Left renal pelvis (tissue), 4 donors: Measurements from ENCODE around the gene PRM2. TPM values are rescaled to one million over a fixed set of nuclear protein-coding genes. Genes with fewer than 3 reads are reported as not detected.

Experiments
- DNase-seq, 4 donors: peaks; one replicate each; pipeline ENCODE4 v3.0.0-alpha.2; 2013; ENCODE audit warnings: low read depth in 4 of 4, low spot score in 3 of 4
- polyA plus RNA-seq, 4 donors: library from polyadenylated mRNA; unstranded; fragments of 120-200 nt; gene quantifications; one replicate each; pipeline ENCODE4 v1.2.1, GENCODE V29; 2013; ENCODE audit not compliant: insufficient read length in 4 of 4

The PRM2 gene, protein sequence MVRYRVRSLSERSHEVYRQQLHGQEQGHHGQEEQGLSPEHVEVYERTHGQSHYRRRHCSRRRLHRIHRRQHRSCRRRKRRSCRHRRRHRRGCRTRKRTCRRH
- polyA plus RNA-seq = not detected

DNA sequence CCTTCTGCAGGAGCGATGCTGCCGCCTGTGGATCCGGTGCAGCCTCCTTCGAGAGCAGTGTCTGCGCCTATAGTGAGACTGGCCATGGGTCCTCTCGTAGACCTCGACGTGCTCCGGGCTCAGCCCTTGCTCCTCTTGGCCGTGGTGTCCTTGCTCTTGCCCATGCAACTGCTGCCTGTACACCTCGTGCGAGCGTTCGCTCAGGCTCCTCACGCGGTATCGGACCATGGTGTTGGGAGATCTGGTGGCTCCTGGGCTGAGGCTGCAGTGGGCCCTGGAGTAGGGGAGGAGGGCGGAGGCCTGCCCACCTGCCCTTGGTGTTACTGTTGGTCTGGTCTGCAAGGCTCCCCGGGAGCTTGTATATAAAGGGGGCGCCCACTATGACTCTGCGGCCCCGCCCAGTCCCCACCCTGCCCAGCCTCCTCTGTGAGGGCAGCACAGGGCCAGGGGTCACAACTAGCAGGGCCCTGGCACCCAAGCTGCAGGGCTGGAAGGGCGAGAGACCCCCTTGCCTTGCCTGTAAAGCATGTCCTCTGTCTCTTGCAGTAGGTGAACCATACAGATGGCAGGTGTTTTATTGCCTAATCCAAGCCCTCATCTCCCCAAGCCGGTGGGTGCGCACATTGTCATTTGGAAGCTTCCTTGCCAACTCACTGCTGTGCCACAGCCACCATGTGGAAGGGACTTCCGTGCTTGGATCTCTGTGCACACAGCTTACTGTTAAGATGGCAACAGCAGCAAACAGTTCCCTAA lies at the start of gene PRM2:
PRM2 (minus strand) TSS at position 338 of the 753 bp plus-strand sequence; CDS start at position 228, 110 bp downstream.
- no peak for DNase-seq

DNA sequence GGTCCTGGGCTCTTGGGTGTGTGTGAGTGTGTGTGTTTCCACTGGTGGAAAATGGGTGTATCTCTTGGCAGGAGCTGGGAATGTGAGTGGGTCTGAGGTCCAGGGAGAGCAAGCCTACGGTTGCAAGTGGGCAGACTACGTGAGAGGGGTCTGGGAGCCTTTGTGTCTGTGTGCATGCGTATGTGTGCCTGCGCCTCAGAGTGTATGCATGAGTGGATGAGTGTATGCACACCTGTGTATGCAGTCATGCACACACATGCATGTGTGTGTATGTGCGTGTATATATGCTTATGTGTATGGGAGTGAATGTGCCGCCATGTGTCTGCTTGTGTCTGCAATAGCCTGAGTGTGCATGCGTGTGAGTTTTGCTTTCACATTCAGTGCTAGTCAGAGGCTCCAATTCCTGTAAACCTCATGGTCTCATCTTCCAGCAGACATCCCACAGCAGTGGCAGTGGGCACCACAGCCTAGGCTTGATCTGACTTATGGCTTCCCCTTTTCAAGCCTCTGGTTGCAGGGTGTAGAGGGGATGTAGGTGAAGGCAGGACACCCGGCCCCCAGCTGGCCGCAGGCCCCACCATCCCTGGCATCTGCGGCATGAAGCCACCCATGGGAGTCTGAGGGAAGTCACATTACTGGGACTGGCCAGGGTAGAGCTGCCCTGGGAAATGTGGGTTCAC lies 49.3 kb upstream of the PRM2 start:
- DNase-seq = no peak

DNA sequence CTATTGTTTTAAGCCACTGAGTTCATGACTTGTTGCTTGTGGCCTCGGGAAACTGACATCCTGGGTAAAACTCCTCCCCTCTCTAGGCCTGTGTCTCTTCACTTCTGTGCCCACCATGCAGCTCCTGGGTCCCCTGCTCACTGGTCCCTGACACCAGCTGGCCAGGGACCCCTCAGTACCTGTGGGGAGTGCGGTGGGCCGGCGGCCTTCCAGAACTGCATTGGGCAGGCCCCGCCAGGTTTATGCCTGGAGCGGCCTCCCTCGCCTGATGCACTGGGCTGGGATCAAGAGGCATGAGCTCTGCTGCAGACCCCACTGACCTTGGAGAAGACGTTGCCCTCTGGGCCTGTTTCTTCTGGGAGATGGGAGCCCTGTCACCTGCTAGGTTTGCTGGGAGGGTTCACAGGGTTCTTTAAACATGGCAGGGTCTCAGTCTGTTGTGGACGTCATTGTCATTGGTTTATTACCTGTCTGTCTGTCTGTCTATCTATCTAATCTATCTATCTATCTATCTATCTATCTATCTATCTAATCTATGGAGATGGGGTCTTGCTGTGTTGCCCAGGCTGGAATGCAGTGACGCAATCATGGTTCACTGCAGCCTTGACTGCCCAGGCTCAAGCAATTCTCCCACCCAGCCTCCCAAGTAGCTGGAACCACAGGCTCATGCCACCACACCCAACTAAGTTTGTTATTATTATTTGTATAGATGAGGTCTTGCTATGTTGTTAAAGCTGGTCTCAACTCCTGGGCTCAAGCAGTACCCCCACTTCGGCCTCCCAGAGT lies 47.5 kb upstream of the PRM2 start:
- DNase-seq = no peak

DNA sequence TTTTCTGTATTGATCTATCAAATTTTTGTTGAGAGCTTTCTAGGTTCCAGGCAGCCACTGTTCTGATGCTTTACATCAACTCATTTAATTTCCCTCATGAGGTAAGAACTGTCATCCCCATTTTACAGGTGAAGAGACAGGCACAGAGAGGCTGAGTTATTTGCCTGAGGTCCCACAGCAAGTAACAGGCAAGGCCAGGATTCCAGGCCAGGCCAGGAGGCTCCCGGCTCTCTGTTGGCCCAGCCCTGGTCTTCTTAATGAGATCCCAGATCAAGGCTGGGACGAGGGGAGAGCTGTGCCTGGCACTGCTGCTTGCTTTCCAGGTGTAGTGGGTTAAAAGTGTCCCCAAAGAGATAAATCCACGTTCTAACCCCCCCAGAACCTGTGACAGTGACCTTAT lies 46.5 kb upstream of the PRM2 start:
- no peak for DNase-seq

DNA sequence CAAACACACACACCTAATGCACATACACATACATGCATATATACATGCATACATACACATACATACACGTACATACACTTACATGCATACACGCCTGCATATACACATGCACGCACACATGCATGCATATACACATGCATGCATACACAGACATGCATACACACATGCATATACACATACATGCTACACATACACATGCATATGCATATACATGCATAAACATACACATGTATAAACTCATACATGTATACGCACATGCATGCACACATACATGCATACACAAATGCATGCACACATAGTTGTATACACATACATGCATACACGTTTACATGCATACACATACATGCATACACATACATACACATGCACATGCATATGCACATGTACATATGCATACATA lies 45.4 kb upstream of the PRM2 start:
- no peak for DNase-seq

DNA sequence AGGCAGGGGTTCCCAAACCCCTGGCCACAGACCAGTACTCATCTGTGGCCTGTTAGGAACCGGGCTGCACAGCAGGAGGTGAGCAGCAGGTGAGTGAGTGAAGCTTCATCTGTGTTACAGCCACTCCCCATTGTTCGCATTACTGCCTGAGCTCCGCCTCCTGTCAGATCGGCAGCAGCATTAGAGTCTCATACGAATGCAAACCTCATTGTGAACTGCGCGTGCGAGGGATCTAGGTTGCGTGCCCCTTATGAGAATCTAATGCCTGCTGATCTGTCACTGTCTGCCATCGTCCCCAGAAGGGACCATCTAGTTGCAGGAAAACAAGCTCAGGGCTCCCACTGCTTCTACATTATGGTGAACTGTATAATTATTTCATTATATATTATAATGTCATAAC lies 43.9 kb upstream of the PRM2 start:
- DNase-seq = no peak

DNA sequence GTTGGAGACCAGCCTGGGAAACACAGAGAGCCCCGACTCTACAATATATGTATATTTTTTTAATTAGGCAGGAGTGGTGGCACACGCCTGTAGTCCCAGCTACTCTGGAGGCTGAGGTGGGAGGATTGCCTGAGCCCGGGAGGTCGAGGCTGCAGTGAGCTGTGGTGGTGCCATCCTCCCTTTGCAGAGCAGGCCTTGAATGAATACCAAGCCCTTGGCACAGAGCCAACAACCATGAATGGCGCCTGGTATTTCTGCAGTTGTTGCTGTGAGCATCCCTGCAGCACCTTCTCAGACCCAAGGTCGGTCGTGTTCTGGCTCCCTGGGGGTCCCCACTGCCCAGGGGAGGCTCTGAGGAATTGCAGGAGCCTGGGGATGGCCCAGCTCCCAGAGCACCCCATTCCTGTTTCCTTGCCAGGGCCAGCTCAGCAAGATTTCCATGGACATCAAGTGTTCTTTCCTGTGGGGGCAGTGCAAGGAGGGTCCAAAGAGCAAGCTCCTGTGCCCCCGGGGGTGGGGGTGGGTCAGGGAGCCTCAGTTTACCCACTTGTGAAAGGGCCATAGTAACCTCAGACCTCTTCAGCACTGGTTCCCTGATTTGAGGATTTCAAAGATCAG lies 43.4 kb upstream of the PRM2 start:
- DNase-seq = no peak

DNA sequence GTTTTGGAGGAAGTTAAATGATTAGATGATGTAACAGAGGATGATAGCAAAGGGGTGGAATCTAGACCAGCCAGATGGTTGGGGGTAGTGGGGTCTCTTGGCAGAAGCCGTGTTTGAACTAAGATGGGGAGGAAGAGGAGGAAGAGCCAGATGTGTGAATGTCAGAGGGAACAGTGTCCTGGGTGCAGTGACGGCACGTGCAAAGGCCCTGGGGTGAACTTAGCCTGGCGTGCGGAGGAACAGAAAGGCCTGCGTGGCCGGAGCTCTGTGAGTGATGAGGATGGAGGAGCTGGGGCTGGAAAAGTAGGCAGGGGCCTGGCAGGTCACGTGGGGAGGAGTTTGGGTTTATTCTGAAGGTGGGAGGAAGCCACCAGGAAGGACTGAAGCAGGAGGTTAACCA lies 42.5 kb upstream of the PRM2 start:
- DNase-seq = no peak

DNA sequence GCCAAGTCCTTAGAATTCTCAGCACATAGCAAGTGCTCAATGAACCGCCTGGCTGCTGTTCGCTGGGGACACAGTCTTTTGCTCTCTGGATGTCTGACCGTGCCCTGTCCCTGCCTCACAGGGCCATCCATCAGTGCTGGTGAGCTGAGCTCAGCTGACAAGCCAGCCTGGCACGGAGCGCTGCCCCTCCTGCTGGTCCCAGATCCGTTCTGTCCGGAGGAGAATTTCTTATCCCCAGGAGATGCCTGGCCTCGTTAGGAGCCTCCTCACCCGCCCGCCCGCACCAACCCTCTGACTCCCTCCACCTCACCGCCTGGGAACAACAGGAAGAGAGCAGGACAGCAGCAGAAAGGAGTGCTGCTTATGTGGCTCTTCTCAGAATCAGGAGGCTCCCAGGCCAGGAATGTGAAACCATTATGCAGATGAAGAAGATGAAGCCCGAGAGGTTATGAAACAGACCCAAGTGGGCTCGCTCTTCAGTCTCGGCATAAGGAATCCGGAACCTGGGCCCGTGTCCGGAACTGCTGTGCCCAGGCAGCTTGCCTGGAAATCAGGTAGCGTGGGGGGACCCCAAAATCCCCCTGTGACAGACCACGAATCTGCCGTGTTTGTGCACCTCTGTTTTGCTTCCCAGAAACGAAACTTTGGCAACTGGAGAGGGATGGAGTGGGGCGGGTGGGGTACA lies 40.2 kb upstream of the PRM2 start:
- DNase-seq = no peak

DNA sequence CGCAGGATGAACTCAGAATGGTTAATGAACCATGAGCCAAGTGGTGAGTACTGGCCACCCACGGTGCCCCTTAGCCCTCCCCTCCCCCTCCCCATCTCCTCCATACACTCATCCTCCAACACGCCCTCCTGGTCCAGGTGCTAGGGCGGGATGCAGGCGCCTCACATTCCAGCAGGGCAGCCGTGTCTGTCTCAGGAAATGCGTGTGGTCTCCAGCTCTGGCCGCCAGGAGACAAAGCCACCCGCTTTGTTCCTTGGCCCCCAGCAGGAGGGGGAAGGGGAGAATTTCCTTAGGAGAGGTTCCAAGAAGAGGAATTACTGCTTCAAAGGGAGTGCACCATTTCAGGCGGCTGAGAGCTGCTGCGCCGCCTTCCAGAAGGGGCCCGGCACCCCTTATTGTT lies 39.2 kb upstream of the PRM2 start:
- peak in 1 of 4 donors; percentile 68 for DNase-seq

DNA sequence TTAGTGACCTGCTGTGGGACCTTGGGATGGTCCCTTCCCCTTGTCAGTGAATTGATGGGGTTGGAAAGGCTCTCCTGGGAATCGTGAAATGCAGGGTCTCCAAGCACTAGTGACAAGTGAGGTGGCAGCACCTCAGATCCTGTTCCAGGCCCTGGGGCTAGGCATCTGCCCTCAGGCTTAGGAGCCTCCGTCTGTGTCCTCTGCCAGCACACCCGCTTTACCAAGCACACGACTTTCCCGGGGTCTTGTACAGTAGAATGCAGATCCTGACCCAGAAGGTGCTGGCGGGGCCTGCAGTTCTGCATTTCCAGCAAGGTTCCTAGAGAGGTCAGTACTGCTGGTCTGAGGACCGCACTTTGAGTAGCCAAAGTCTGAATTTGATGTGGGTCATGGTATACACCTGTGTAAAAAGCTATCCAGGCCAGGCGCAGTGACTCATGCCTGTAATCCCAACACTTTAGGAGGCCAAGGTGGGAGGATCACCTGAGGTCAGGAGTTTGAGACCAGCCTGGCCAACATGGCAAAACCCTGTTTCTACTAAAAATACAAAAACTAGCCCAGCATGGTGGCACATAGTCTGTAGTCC lies 38.1 kb upstream of the PRM2 start:
- DNase-seq = no peak

DNA sequence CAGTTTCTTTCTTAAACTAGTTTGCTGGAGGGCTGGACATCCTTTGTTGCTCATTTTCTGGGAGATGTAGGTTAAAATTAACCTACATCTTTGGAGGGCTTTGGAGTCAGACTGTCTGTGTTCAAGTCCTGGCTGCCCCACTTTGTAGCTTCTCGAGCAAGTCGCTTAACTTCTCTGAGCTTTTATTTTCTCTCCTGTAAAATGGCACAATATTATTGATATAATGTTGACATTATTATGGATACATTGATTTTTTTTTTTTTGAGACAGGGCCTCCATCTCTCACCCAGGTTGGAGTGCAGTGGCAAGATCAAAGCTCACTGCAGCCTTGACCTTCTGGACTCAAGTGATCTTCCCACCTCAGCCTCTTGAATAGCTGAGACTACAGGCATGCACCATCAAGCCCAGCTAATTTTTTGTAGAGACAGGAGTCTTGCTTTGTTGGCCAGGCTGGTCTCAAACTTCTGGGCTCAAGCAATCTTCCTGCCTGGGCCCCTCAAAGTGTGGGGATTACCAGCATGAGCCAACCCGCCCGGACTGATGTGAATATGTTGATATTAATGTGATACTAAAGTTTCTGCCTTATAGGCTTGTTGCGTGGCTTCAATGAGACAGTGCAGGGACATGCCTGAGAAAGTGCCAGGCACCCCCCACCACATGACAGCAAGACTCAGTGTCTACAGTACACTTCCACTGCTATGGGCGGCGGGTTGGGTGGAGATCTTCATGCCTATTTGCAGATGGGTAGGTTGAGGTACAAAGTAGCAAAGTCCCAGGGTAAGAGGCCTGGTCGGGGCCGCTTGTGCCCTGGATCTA lies 37.4 kb upstream of the PRM2 start:
- no peak for DNase-seq

DNA sequence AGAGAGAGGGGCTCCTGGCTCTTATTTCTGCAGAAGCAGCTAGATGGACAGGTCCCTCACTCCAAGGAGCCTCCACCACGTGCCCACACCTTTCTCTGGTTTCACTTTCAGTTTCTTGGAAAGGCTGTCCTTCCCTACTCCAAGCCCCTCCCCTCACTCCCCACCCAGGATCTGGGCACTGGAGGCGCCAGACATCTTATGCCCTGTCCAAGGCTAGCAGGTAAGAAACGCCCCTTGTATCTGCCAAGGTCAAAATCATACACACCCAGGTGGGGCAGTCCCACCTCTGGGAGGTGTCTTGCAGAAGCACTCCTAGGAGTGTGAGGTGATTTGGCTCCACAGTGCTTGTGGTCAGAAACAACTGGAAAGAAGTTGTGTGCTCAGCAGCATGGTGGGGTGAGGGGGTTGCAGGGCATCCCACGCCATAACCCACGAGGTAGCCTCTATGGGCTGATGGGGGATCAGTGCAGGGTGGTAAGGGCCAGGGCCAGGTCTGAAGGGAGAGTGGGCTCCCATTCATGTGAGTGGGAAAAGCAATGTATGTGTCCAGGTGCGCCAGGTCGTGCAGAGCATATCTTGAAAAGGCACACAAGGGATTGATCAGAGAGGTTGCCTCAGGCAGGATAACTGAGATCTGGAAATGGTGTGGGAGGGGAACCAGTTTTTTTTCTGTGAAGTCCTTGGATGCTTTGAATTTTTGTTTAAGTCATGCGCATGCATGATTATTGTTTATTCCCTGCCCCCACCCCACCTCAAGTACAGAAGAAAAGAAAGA lies 36.6 kb upstream of the PRM2 start:
- peak in 1 of 4 donors; percentile 58 for DNase-seq

DNA sequence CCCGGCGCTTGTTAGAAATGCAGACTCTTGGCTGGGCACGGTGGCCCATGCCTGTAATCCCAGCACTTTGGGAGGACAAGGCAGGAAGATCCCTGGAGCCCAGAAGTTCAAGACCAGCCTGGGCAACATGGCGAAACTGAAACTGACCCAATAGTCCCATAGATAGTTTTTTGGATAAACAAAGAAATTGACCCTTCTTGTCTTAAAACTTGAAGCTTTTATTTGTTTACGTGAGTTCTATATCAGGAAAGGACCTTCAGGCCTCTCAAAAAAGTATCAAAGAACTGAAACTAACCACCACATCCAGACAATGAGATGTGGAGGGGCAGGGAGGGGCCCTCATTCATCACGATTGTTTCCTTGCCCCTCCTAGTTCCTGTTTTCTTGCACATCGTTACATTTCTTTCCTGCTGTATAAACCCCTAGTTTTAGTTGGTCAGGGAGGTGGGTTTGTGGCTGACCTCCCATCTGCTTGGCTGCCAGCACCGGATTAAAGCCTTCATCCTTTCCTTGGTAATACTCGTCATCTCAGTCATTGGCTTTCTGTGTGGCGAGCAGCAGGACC lies 34.8 kb upstream of the PRM2 start:
- no peak for DNase-seq

DNA sequence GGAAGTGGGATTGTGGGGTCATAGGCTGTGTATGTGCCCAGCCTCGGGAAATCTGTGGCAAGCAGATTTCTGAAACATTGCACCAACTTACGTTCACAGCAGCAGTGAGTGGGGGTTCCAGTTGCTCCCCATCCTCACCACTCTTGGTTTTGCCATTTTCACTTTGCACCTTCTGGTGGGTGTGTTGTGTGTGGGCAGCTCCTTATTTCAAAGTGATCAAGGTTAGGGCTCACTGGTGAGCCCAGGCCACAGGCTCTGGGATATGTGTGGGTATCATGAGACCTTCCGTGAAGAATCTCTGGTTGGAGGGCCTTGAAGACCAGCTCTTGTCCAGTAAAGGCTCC lies 34.3 kb upstream of the PRM2 start:
- DNase-seq = no peak

DNA sequence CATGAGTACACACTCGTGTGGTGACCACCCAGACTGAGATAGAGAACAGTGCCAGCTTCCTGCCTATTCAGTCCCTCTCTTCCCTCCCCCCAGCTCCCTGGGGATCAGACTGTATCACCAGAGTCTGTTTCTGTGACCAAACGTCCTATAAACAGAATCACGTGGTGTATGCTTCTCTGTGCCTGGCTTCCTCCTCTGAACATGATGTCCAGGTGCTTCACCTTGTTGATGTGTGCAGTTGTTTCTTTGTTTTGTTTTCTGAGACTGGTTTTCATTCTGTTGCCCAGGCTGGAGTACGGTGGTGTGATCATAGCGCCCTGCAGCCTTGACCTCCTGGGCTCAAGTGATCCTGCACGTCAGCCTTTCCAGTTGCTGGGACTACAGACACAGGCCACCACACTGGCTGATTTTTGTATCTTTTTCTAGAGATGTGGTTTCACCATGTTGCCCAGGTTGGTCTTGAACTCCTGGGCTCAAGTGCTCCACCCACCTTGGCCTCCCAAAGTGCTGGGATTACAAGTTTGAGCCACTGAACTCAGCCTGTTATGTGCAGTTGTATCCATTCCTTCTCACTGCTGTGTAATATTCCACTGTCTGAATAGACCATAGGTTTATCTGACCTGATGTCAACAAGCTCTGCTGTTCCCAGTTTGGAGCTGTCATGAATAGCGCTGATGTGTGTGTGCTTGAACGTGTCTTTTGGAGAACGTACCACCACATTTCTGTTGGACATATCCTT lies 33.8 kb upstream of the PRM2 start:
- no peak for DNase-seq

DNA sequence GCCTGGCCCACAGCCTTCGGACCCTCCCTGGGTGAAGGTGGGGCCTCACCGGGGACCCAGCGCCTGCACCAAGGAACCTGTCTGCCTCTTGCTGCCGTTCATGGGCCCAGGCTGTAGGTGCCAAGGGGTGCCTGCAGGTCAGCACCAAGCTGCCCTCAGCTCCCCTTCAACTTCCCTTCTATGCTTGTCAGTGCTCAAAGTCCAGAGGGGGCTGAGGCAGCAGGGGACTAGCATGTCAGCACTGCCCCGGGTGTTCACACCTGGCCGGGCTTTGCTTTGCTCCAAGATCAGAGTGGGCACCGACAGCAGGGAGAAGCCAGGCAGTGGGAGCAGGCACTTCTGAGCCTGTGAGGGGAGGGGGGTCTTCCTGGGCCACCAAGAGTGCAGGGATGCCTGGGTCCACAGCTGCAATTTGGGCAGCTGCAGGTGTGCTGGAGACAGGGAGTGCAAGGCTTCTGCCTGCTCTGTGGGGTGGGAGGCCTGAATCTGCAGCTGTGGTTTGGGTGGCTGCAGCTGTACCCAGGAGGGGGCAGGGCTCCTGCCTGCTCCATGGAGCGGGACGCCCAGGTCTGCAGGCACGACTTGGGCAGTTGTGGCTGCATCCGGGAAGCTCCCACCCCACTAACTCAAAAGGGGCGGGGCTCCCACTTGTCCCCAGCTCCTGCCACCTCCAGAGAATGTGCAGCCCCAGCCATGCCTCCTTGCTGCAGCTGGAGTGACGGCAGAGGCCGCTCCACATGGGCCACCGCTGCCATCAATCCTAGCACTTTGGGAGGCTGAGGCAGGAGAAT lies 32.4 kb upstream of the PRM2 start:
- DNase-seq = peak in 1 of 4 donors; percentile 46
